HepG2 (cell line): ENCODE measurements around the gene RITA1. TPM values are rescaled to one million over a fixed set of nuclear protein-coding genes. Genes with fewer than 3 reads are reported as not detected.

Experiments
- DNMT3B ChIP-seq: conservative IDR thresholded peaks from 2 replicates; pipeline ENCODE4 v1.6.1; 2016; ENCODE audit warnings: missing biosample characterization, control low read depth
- HIC2 ChIP-seq: sonication (generic); formaldehyde crosslinking; IDR thresholded peaks from 2 replicates; pipeline ENCODE4 v1.9.0; 2022; ENCODE audit warnings: low read depth, missing genetic modification reagents
- JUNB ChIP-seq: sonication (generic); formaldehyde crosslinking; IDR thresholded peaks from 2 replicates; pipeline ENCODE4 v1.8.0; 2022; ENCODE audit warnings: missing genetic modification reagents, mild to moderate bottlenecking, borderline replicate concordance
- LRRFIP1 ChIP-seq: sonication (generic); formaldehyde crosslinking; conservative IDR thresholded peaks from 2 replicates; pipeline ENCODE4 v1.4.0; 2020; ENCODE audit warnings: missing genetic modification reagents
- MAZ ChIP-seq, 2 experiments: sonication (generic) in 1 of 2; formaldehyde crosslinking in 1 of 2; IDR thresholded peaks; 2 replicates each; pipeline versions ENCODE4 v1.5.0 to v1.6.1; 2012 to 2020; ENCODE audit warnings: low read depth in 2 of 2, mild to moderate bottlenecking in 2 of 2, borderline replicate concordance in 1 of 2, improper control_type of control experiment in 1 of 2, low read length in 1 of 2, missing genetic modification reagents in 1 of 2, moderate library complexity in 1 of 2
- MED8 ChIP-seq: sonication (generic); formaldehyde crosslinking; IDR thresholded peaks from 2 replicates; pipeline ENCODE4 v1.8.1; 2023; ENCODE audit warnings: mild to moderate bottlenecking, missing genetic modification reagents; ENCODE audit not compliant: insufficient replicate concordance
- MTA1 ChIP-seq: sonication (generic); formaldehyde crosslinking; IDR thresholded peaks from 2 replicates; pipeline ENCODE4 v1.4.0; 2020; ENCODE audit warnings: missing genetic modification reagents, mild to moderate bottlenecking, borderline replicate concordance
- SIX4 ChIP-seq: sonication (generic); formaldehyde crosslinking; IDR thresholded peaks from 2 replicates; pipeline ENCODE4 v1.4.0; 2020; ENCODE audit warnings: missing genetic modification reagents
- ZFX ChIP-seq: sonication (generic); formaldehyde crosslinking; IDR thresholded peaks from 2 replicates; pipeline ENCODE4 v1.4.0; 2020; ENCODE audit warnings: mild to moderate bottlenecking, low read depth, missing genetic modification reagents, moderate library complexity
- ZNF253 ChIP-seq: sonication (generic); formaldehyde crosslinking; IDR thresholded peaks from 2 replicates; pipeline ENCODE4 v1.8.0; 2022; ENCODE audit warnings: mild to moderate bottlenecking, missing genetic modification reagents, borderline replicate concordance
- ZNF605 ChIP-seq: sonication (generic); formaldehyde crosslinking; IDR thresholded peaks from 2 replicates; pipeline ENCODE4 v1.8.0; 2022; ENCODE audit warnings: mild to moderate bottlenecking, missing genetic modification reagents
- ZNF691 ChIP-seq: sonication (generic); formaldehyde crosslinking; IDR thresholded peaks from 2 replicates; pipeline ENCODE4 v1.4.0; 2020; ENCODE audit warnings: missing genetic modification reagents, low read depth, mild to moderate bottlenecking, borderline replicate concordance
- ZNF709 ChIP-seq: sonication (generic); formaldehyde crosslinking; IDR thresholded peaks from 2 replicates; pipeline ENCODE4 v1.5.0; 2020; ENCODE audit warnings: mild to moderate bottlenecking, missing genetic modification reagents
- ZNF777 ChIP-seq: sonication (generic); formaldehyde crosslinking; IDR thresholded peaks from 2 replicates; pipeline ENCODE4 v1.4.0; 2020; ENCODE audit warnings: missing genetic modification reagents
- polyA plus RNA-seq, 8 experiments: library from polyadenylated mRNA; depleted of rRNA in 3 of 8; stranded (reverse) in 7 of 8; unstranded in 1 of 8; fragments of >200 nt; fragmentation: Illumina TruSeq in 4 of 8; extraction: Trizol in 4 of 8; gene quantifications; 2 replicates each; pipeline versions ENCODE4 v1.2.1 to v1.2.3, GENCODE V29; 2011 to 2016; ENCODE audit warnings: low read depth in 4 of 8, missing spikeins in 1 of 8, mixed read lengths in 1 of 8; ENCODE audit not compliant: insufficient read depth in 1 of 8
- total RNA-seq, 5 experiments: library from RNA; depleted of rRNA; stranded (reverse); fragments of >200 nt; fragmentation: Illumina TruSeq; extraction: Trizol; gene quantifications; 2 replicates each; pipeline ENCODE4 v1.2.3, GENCODE V29; 2016; ENCODE audit warnings: low read depth in 1 of 5

The RITA1 gene
- total and polyA plus RNA-seq, 2 of the 13 experiments (the other 11 are each of a cell fraction or from before 2014, with no cell fraction given) = 12.4 to 28.9 TPM

GRCh38 chr12:113152835-113153814 is 32.4 kb upstream of the RITA1 start (continued):
- TF ChIP-seq MAZ (IDR thresholded peaks at IDR 0.05; ENCODE audit: borderline replicate concordance, low read depth, low read length) (no peak), MAZ (CRISPR knock-in tag; IDR thresholded peaks at IDR 0.05; ENCODE audit: low read depth) (0 out of 2 replicates have a peak, but pooled peaks have one; percentile 26), MTA1 (CRISPR knock-in tag) (peak; percentile 55; the same call in 1 of the 2 replicates), ZFX (peak; percentile 32; the same call in 1 of the 2 replicates), ZNF605 (CRISPR knock-in tag) (no peak; the same call in 1 of the 2 replicates), LRRFIP1 (CRISPR knock-in tag) (no peak), DNMT3B (CRISPR knock-in tag) (no peak), ZNF691 (CRISPR knock-in tag) (no peak; the same call in 1 of the 2 replicates), HIC2 (no peak), ZNF777 (no peak), ZNF253 (no peak), MED8 (no peak), ZNF709 (CRISPR knock-in tag) (0 out of 2 replicates have a peak, but pooled peaks have one; percentile 36), SIX4 (no peak), JUNB (no peak)
